OCI-M2 (cell line): Measurements from ENCODE around the gene EXT2.

Experiments used
- DNase-seq: peaks from one replicate; lab custom pipeline; 2025; ENCODE audit not compliant: unreplicated experiment; lab: John Stamatoyannopoulos, UW

The EXT2 gene

GRCh38 chr11:44264438-44264749 lies 168.9 kb downstream of the EXT2 start:
- DNase-seq: no peak

DNA sequence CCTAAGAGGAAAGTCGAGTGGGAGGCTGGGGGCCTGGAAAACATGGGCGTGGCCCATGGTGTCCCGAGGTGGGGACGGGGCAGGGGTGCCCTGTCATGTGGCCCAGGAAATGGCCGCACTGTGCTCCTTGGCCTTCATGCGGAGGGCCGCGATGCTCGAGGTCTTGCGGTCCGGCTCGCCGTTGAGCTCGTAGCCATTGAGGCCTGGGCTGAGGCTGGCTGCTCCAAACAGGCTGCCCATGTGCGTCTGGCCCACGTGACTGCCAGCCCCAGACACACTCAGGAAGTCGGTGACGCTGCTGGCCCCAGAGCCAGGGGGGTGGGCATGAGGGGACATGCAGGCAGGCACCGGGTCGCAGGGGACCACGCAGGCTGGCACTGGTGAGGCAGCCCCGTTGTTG lies 169.3 kb downstream of the EXT2 start:
- DNase-seq: no peak

DNA sequence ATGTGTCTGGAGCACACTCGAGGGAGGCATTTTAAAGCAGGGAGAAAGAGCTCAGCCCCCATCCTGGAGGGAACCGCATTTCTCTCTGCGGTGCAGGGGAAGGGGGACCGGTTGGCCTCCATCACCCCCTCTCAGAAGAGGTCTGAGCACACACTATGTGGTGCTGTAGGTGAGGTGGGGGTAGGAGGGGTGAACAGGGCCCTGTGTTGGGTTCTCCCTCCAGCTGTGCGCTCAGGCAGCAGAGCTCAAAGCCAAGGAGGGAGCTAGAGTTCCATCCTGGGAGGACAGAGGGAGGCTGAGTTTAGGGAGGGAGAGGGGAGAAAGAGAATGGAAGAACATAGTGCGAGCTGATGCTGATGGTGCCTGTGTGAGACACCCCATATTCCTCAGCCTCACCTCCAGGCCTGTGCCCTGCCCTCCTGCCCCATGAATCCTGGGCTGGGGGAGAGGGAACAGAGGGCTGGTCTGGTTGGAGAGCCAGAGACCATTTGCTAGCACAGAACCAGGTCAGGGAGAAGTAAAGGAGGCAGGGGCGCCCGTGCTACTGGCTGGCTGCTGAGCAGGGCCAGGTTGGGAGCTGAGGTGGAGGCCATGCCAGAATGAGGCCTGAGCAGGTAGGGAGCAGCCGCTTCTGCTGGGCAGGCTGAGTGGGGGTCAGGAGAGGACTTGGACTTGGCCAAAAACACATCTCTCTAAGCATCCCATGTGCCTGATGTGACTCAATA lies 170.7 kb downstream of the EXT2 start:
- no peak for DNase-seq

DNA sequence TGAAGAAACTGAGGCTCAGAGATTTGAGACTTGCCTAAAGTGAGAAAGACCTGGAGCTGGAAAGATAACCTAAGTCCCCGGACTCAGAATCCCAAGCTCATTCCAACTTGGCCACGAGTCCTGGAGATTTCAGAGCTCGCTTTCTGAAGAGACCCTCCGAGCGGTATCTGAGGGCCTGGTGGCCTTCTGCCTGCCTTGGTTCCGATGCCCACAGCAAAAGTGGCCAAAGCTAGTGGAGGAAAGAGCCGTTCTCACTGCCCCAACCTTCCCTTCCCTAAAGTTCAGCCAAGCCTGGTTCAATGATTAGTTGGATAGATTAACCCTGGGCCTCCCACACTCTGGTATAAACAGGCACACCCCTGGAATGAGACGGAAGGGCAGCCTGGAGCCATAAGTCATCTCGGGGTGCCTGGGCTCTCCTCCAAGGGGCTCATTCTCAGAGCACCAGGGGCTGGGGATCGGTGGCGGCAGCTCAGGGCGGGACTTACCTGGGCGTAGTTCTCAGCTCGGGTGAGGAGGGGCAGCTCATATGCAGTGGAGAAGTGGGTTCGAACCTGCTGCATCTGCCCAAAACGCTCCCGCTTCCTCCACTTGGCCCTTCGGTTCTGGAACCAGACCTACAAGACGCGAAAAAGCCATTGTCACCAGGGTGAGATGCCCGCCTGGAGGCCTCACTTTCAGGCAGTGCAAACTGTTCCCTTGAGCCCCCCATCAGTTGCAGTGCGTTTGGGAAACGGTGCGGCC lies 171.7 kb downstream of the EXT2 start:
- DNase-seq: no peak

DNA sequence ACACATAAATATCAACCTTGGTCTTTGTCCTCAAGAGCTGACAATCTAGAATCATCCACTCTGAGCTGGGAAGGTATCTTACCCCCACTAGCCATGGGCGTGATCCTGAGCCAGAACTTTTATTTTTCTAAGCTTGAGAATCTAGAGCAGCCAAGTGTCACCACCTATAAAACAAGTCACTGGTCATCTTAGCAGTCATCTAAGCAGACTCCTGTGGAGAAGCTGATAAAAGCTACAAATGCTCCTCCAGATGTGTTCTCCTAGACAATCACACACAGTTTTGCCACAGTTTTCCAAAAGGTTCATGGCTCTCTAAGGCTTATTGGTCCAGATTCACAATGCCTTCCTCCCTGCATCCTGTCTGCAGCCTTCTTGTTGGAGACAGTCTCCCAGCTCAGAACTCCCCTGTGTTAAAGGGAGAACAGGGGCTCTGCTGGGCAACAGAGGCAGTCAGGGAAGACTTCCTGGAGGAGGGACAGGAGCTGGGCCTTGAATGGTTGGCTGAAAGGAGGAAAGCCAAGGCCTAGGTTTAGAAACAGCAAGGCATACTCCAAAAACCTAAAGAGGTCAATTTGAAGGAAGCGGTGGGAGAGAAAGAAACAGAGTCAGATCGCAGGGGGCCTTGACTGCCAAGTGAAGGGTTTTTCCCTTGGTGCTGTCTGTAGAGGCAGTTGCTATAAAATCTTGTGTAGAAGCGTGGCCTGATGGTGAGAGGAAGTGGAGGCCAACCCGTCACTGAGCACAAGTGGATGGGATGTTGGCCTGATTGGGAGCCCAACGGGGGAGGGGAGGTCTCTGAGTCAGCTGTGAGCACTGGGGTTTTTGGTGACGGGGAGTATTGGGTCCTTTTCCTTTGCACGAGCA lies 172.5 kb downstream of the EXT2 start:
- DNase-seq: no peak

DNA sequence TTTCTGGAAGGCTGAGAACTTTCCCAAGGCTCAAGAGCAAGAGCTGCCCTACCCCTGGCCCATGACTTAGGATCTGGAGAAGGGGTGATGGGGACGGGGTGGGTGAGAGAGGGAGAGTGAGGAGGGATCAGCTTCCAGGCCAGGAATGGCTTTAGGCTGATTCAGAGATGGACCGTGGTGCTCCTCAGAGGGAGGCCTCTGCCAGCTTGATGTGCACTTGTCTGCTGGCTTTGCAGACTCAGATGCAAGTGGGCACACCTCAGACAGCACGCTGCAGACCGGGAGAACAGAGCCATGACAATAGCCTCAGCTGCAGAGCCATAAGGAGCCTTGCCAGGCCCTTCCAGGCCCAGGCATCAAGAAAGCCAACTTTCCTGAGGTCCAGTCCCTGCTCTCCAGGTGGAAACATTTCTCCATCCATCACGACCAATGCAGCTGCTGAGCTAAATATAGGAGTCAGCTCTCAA lies 173.2 kb downstream of the EXT2 start:
- DNase-seq: no peak

DNA sequence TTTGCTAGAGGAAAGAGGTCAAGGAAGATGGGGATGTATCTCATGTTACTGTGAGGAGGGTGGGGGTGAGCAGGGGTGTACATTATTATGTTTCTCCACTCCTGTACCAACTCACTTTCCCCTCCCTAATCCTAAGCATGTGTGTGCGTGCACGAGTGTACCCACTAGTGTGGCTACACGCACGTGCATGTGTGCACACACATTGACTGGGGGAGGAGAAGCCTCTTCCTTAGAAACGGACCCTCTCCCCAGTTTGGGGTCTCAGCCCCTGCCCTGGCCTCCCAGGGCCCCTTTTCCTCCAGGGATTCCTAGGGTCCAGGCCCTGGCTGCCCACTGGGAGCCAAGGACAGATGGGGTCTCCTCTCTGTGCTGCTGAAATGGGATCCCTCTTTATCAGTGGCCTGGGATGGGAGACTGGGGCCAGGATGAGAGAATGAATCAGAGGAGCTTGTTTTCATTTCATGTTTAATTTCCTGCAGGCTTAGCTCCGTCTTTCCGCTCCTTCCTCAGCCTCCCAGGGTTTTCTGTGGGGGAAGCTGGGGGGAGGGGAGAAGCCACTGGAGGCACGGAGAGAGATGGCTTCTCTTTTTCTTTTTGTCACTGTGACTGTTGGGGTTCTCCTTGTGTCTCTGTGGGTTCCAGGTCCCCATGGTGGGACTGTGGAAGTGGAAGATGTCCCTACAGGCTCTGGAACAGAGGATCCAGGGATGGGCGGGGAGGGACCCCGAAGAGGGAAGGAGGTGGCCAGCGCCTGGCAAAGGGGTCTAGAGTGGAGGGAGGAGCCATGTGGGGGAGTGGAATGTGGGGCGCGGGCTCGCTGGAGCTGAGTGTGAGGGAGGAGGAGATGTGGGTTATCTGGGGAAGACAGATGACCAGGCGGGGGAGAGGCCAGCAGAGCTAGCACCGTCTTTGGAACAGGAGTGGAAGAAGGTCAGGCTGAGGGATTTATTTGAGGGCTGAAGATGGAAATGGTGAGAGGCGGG lies 174.2 kb downstream of the EXT2 start:
- DNase-seq: no peak

- DNase-seq: no peak
These were observed 175.2 kb downstream of the EXT2 start for GRCh38 chr11:44270403-44271273.

DNA sequence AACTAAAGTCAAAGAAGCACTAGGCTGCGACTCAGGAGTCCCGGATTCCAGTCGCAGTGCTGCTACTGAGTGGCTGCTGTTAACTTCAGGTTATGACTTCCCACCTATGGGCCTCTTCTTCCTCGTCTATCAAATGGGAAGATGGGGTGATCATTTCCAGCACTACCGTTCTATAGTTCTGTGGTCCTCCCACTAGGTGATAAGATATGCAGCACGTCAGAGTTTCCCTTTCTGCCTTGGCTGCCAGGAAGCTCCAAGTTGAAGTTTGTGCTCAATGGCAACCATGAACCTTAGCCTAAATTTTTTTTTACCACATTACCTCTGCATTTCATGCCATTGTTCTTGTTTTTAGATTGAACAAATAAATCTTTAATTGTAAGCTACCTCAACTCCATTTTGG lies 175.8 kb downstream of the EXT2 start:
- no peak for DNase-seq

GRCh38 chr11:44274404-44274803 lies 178.9 kb downstream of the EXT2 start:
- no peak for DNase-seq

- no peak for DNase-seq
These were observed 179.8 kb downstream of the EXT2 start for GRCh38 chr11:44275241-44275640.

GRCh38 chr11:44275961-44276550 lies 180.6 kb downstream of the EXT2 start:
- no peak for DNase-seq

DNA sequence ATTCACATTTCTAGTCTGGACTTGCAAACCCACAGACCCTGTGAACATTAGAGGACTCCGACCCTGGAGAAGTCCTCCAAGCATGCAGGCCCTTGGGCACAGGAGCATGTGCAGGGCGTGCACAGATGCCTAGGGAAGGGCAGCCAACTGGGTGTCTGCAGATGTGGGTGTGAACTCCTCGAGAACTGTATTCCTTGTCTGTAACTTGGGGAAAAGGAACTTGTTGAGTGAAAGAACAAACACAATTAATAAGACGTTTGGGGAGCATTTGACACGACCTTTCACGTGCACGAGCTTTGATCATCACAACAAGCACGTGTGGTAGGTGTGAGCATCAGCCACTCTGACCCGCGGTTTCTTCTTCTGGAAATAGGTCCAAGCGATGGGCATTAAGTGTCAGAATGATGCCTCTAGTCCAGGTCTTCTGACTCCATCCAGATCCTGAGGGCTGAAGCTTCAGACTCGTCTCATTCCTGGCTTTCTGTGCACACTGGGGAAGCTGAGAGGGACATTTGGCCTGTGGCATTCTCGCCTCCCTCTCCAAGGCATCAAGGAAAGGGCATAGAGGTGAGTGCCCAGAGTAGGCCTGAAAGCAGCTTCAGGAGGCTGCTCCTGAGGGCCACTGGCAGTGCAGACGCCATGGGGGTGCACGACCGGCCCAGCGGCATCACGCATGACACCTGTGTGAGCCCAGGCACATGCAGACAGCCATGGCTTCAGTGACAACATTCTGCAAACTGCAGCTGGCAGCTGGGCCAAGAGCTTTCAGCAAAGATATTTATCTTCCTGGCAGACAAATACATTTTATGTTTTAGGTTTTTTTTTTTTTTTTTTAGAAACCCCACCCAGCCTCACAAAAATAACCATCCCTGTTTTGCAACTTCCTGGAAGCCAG lies 182.0 kb downstream of the EXT2 start:
- no peak for DNase-seq

GRCh38 chr11:44279483-44279882 lies 184.0 kb downstream of the EXT2 start:
- DNase-seq: no peak

DNA sequence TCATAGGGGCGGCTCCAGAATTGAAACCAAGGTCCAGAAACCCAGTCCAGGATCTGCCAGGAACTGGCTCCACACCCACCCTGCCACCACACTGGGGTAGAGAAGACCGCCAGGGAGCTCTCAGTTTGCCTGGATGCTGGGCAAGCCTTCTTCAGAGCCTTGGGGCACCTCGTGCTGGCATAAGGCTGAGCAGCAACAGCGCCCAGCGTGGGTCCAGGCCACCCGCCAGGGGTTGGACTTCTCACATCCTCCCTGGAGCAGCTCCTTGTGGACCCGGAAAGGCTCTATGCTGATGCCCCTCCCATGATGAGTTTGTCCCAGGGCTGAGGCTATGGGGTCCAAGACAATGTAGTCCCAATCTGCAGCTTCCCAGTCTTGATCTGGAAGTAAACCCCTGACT lies 184.8 kb downstream of the EXT2 start:
- DNase-seq: no peak

DNA sequence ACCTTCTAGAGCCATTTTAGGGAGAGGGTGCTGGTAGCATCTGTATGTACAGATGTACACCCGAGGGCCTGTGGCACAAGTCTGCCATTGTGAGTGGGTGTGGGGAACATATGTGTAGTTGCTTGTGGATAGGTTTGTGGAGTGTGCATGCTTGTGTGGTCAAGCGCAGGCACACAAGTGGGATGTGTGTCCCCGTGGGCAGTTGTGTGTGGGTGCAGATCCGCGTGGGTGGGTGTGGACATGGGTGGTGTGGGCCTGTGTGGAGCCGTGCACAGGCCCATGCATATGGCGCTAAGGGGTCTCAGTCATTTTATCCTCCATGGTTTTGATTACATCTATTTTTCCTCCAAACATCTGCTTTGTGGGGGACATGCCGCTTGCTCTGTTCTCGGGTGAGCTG lies 185.7 kb downstream of the EXT2 start:
- no peak for DNase-seq

GRCh38 chr11:44282620-44283019 lies 187.1 kb downstream of the EXT2 start:
- no peak for DNase-seq

GRCh38 chr11:44285756-44286155 lies 190.3 kb downstream of the EXT2 start:
- no peak for DNase-seq
